ENCODE measurements around the gene PNMA6F.

PNMA6F gene

DNA sequence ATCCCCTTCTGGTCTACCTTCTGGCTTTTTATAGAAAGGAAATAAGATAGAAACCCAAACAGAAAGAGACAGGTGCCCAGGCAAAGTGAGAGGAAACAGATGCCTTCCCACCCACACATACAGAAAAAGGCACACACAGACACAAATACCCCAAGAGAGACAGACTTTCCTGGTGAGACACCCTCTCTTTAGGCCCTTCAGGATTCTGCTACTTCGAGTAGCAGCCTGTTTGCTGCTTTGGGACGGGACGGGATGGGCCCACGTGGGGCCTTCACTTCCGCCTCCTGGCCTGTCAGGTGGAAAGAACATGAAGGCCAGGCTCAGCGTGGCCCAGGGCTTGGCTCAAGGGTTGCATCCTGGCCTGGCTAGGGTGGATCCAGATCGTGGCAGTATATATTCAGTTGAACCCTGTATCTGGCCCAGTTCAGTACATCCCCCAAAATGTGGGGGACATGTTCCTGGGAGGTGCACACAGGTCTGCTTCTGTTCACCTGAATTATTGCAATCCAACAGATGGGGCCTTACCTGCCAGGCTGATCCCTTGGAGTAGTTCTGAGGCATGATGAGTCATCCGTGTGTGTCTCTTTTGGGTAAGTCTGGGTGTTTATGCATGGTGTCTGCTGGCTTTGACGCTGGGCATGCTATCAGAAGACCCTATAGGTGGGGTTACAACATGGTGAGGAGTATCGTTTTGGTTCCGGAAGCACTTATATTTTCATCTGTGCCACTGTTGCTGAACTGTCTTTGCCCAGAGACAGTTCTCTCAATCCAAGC is 14.7 kb upstream of the PNMA6F start:
- Histone ChIP-seq H3K4me3 (no peak overlapping the region), H3K27me3 (no peaks in the 10 kb centered on the region), H3K4me1 (peaks cover 0 to 14% (median 5%) of the 10 kb centered on the region in 4 donors), H3K9me3 (no peaks in the 10 kb centered on the region), H3K36me3 (peaks cover 0 to 14% (median 4%) of the 10 kb centered on the region in 3 donors), H3K27ac (no peak overlapping the region)
- no peak for DNase-seq
- intact Hi-C loops (cut with DNase I; ENCODE audit: low total_unique reads): no loop called here
- no peak for TF ChIP-seq CTCF (IDR thresholded peaks at IDR 0.05)

DNA sequence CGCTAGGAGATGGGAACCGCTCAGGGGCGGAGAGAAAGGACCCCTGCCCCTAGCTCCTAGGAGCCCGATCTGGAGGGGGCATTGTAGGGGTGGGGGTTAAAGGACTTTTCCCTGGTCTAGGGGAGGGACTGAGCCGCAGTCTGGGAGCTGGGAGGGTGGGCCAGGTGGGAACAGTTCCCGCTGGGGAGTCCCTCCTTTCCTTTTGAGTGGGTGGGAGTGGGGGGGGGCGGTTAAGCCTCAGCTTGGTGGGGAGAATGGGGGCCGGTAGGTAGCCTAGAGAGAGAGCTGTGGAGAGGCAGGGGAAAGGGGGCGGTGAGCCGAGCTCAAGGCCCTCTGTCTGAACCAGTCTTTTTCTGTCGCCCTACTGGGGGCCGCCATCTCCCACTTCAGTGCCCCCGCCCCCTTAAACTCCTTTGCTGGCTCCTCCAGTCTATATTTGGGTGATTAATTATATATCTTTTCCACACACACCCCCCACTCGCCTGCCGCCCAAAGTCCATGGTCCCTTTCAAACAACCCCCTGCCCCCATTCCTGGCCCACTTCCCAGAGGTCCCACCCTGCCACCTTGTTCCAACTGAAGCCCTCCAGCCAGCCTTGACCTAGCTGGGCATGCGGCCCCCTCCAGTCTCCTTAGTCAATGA is 13.2 kb upstream of the PNMA6F start:
- Histone ChIP-seq H3K9me3 (no peaks in the 10 kb centered on the region), H3K36me3 (peaks cover 0 to 9% (median 4%) of the 10 kb centered on the region in 3 donors), H3K4me1 (peaks cover 0 to 14% (median 5%) of the 10 kb centered on the region in 4 donors), H3K4me3 (peak overlapping the region; percentile 78 to 85), H3K27me3 (no peaks in the 10 kb centered on the region), H3K27ac (peak overlapping the region; percentile 66 to 72)
- no peak for TF ChIP-seq CTCF (IDR thresholded peaks at IDR 0.05)
- intact Hi-C loops (cut with DNase I; ENCODE audit: low total_unique reads): no loop called here
- no peak for DNase-seq

DNA sequence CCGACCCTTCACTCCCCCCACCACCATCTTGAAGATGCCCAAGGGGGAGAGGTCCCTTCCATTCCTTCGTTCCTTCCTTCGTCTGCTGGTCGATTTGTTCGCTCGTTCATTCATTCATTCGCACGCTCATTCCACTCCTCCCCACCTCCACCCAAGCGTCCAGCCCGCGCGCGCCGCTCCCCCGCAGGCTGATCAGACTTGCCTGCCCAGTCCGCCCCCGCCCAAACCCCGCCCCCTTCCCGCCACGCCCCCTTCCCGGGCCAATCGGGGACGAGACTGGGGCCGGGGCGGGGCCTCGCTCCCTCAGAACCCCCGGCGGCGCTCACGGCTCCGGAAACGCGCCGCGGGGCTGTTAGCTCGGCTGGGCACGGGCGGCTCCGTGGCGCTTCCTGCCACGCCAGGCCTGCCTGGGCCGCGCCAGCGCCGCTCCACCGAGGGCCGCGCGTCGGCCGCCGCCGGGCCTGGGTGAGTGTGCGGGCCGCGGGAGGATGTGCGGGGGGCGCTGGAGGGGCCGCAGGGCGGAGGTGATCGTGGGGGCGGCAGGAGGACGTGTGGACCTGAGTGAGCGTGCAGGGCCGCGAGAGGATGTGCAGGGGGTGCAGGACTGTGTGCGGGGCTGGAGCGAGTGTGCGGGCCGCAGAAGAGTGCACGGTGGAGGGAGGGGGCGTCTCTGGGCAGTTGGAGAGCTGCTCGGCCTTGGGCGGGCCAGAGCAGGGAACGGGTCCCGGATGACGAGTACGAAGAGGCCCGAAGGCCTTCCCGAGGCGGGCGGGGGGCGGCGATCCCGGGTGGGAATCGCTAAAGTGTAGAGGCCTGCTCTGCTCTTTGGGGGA is 12.5 kb upstream of the PNMA6F start, which contains the start of gene ZNF275:
ZNF275 (plus strand) TSS at position 333 of the 833 bp plus-strand sequence. CDS start 2,527 bp downstream, outside the sequence.
- intact Hi-C loops (cut with DNase I; ENCODE audit: low total_unique reads): no loop called here
- Histone ChIP-seq H3K4me3 (peak within 1 kb of the TSS; percentile 78 to 85), H3K27ac (peak within 1 kb of the TSS; percentile 66 to 72), H3K9me3 (no peaks in the 10 kb centered on the region), H3K4me1 (peaks cover 0 to 14% (median 5%) of the 10 kb centered on the region in 4 donors), H3K36me3 (peaks cover 0 to 5% (median 2%) of the 10 kb centered on the region in 3 donors), H3K27me3 (no peaks in the 10 kb centered on the region)
- DNase-seq: peak; percentile 71 to 90
- TF ChIP-seq CTCF (IDR thresholded peaks at IDR 0.05): no peak

- intact Hi-C loops (cut with DNase I; ENCODE audit: low total_unique reads): no loop called here
- no peak for TF ChIP-seq CTCF (IDR thresholded peaks at IDR 0.05)
- H3K27ac ChIP-seq: no peak overlapping the region
- H3K4me3 ChIP-seq: no peak overlapping the region
- no peaks in the 10 kb centered on the region for H3K27me3 ChIP-seq
- H3K9me3 ChIP-seq: no peaks in the 10 kb centered on the region
- peaks cover 0 to 14% (median 5%) of the 10 kb centered on the region in 4 donors for H3K4me1 ChIP-seq
- DNase-seq: no peak
- H3K36me3 ChIP-seq: peaks cover 0 to 5% (median 0%) of the 10 kb centered on the region in 3 donors
Measured at GRCh38 chrX:153333266-153333665, 11.7 kb upstream of the PNMA6F start.

DNA sequence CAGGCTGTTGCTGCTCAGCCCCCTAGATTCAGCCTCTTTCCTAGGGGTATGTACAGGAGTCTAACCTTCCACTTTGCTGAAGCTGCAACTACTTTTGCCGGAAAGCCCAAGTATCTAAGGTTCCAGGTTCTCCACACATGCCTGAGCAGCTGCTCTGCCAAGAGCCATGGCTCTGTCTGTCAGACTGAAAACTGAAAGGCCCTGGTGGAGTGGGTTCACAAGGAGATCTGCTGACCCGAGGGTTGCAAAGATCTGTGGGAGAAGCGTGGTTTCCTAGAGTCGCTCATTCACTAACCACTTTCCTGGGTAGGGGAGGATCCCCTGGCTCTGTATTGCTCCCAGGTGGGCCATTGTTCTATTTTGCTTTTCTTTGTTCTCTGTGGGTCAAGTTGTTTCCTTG is 6.0 kb upstream of the PNMA6F start:
- Histone ChIP-seq H3K4me3 (no peak overlapping the region), H3K9me3 (peaks cover 0 to 9% (median 0%) of the 10 kb centered on the region in 3 donors), H3K36me3 (no peaks in the 10 kb centered on the region), H3K4me1 (no peaks in the 10 kb centered on the region), H3K27ac (no peak overlapping the region), H3K27me3 (no peaks in the 10 kb centered on the region)
- no peak for DNase-seq
- intact Hi-C loops (cut with DNase I; ENCODE audit: low total_unique reads): no loop called here
- no peak for TF ChIP-seq CTCF (IDR thresholded peaks at IDR 0.05)
